GM12875 (cell line): Measurements from ENCODE around the gene MAG.

Experiments used
- H3K4me3 ChIP-seq: one replicate; pipeline ENCODE4 v1.5.1; 2011; ENCODE audit warnings: low read depth, low read length, control low read depth
- CTCF ChIP-seq: IDR thresholded peaks from 2 replicates; pipeline ENCODE4 v1.5.1; 2011; ENCODE audit warnings: low read depth, mild to moderate bottlenecking, control low read depth, inconsistent platforms, low read length, moderate library complexity, borderline replicate concordance; ENCODE audit not compliant: insufficient read depth

The MAG gene

GRCh38 chr19:35272122-35272719 lies 19.7 kb upstream of the MAG start:
- H3K4me3 ChIP-seq, result no peak overlapping the region
- TF ChIP-seq CTCF, result no peak

GRCh38 chr19:35272954-35273649 lies 18.9 kb upstream of the MAG start:
- no peak for TF ChIP-seq CTCF
- no peak overlapping the region for H3K4me3 ChIP-seq

- no peak for TF ChIP-seq CTCF
These were observed 18.2 kb upstream of the MAG start for GRCh38 chr19:35273686-35274259.

GRCh38 chr19:35274323-35274722 lies 17.6 kb upstream of the MAG start:
- TF ChIP-seq CTCF, result no peak
- H3K4me3 ChIP-seq, result no peak overlapping the region

More at GRCh38 chr19:35273686-35274259, 18.2 kb upstream of the MAG start:
- H3K4me3 ChIP-seq, result no peak overlapping the region

GRCh38 chr19:35276706-35277281 lies 15.2 kb upstream of the MAG start:
- H3K4me3 ChIP-seq, result no peak overlapping the region
- no peak for TF ChIP-seq CTCF

- TF ChIP-seq CTCF, result no peak
These were observed 13.2 kb upstream of the MAG start for GRCh38 chr19:35278578-35279284.

More at GRCh38 chr19:35278578-35279284, 13.2 kb upstream of the MAG start:
- H3K4me3 ChIP-seq, result no peak overlapping the region
